ENCODE measurements around the gene HEATR3. TPM values are rescaled to one million over a fixed set of nuclear protein-coding genes. Genes with fewer than 3 reads are reported as not detected.
A peak's percentile ranks its signal among the peaks of the same experiment; 100 is the strongest.

Gene HEATR3
- total RNA-seq, 1 donor, result 18.8 TPM

DNA sequence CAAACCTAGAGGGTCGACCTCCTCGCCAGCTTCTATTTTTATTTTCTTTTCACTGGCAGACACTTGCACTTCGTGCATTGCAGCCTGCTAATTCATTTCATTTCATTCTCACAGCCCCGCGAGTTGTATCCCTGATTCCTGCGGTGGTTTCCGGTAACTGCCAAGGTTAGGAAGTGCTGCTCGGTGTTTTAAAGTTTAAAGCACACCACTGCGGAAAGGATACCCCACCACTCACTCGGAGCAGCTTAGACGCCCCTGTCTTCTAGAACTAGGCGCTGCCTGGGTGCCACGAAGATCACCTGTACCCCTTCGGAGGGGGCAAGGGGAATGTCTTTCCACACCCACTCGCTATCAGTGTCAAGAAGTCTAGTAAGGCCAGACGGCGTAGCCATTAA is 40.2 kb upstream of the HEATR3 start:
- H3K4me3 ChIP-seq (ENCODE audit: low read depth, low read length), result peak overlapping the region; percentile 96
- peak; percentile 14 for DNase-seq (ENCODE audit: low read depth)
- TF ChIP-seq, protein P1, sequence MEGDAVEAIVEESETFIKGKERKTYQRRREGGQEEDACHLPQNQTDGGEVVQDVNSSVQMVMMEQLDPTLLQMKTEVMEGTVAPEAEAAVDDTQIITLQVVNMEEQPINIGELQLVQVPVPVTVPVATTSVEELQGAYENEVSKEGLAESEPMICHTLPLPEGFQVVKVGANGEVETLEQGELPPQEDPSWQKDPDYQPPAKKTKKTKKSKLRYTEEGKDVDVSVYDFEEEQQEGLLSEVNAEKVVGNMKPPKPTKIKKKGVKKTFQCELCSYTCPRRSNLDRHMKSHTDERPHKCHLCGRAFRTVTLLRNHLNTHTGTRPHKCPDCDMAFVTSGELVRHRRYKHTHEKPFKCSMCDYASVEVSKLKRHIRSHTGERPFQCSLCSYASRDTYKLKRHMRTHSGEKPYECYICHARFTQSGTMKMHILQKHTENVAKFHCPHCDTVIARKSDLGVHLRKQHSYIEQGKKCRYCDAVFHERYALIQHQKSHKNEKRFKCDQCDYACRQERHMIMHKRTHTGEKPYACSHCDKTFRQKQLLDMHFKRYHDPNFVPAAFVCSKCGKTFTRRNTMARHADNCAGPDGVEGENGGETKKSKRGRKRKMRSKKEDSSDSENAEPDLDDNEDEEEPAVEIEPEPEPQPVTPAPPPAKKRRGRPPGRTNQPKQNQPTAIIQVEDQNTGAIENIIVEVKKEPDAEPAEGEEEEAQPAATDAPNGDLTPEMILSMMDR (IDR thresholded peaks at IDR 0.05; ENCODE audit: insufficient read depth, low read length), result no peak

DNA sequence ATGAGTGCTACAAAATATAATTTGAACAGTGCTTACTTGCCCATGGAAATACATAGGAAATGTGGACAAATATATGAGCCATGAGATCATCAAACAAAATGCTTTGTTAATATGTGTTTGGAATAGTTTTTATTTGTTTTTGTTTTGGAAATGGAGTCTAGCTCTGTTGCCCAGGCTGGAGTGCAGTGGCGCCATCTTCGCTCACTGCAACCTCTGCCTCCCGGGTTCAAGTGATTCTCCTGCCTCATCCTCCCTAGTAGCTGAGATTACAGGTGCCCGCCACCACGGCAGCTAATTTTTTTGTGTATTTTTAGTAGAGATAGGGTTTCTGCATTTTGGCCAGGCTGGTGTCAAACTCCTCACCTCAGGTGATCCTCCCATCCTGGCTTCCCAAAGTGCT is 37.9 kb upstream of the HEATR3 start:
- H3K4me3 ChIP-seq (ENCODE audit: low read depth, low read length), result no peak overlapping the region
- no peak for DNase-seq (ENCODE audit: low read depth)
- TF ChIP-seq, protein P1 (IDR thresholded peaks at IDR 0.05; ENCODE audit: insufficient read depth, low read length), result no peak

- DNase-seq (ENCODE audit: low read depth), result no peak
- H3K4me3 ChIP-seq (ENCODE audit: low read depth, low read length), result no peak overlapping the region
- TF ChIP-seq, protein P1 (IDR thresholded peaks at IDR 0.05; ENCODE audit: insufficient read depth, low read length), result no peak
These were observed 30.2 kb upstream of the HEATR3 start for GRCh38 chr16:50035468-50035992.

DNA sequence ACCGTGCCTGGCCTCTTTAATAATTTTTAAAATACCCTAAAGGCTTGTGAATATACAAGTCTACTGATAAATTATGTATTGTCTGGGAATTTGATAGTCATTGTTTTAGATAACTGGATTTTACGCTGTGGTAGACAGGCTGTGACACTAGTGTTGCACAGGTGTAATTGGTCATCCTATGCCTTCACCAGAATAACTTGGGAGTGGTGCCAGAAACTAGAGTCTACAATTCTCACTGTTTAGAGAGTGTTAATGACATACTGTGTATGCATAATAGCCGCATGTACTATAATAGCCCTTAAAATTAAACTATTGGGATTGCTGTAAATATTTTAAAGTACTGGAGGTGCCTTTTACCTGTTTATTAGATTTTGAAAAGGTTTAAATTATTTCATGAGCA is 29.3 kb upstream of the HEATR3 start:
- no peak overlapping the region for H3K4me3 ChIP-seq (ENCODE audit: low read depth, low read length)
- no peak for DNase-seq (ENCODE audit: low read depth)
- TF ChIP-seq, protein P1 (IDR thresholded peaks at IDR 0.05; ENCODE audit: insufficient read depth, low read length), result no peak

DNA sequence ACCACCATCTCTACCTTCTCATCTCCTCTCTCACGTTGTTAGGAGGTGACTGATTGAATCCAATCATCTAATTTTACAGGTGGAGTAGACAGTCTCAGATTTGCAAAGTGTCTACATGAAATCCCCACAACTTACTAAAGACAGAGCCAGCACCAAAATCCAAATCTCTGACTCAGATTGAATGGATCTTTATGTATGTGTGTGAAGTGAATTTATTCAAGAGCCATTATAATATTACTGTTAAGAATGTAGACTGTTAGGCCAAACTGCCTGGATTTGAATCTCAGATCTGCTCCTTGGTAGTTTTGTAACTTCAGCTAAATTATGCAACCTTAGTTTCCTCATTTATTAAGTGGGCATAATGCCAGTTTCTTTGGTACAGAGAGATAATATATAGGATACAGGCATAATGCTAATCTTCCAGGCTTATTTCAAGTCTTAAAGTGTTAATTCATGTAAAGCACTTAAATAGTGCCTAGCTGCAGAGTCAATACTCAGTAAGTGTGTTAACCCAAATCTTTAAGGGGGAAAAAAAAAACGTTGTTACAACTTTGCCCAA is 28.0 kb upstream of the HEATR3 start:
- no peak overlapping the region for H3K4me3 ChIP-seq (ENCODE audit: low read depth, low read length)
- TF ChIP-seq, protein P1 (IDR thresholded peaks at IDR 0.05; ENCODE audit: insufficient read depth, low read length), result no peak
- peak; percentile 28 for DNase-seq (ENCODE audit: low read depth)

- no peak for DNase-seq (ENCODE audit: low read depth)
- no peak overlapping the region for H3K4me3 ChIP-seq (ENCODE audit: low read depth, low read length)
- TF ChIP-seq, protein P1 (IDR thresholded peaks at IDR 0.05; ENCODE audit: insufficient read depth, low read length), result no peak
These were observed 27.5 kb upstream of the HEATR3 start for GRCh38 chr16:50038286-50038685.

All from fibroblast of the aortic adventitia (primary cell).